HTR-8/SVneo (cell line): ENCODE results near the gene MTREX.

ENCODE experiments used
- DNase-seq: peaks from one replicate; pipeline ENCODE4 v3.0.0; 2011; ENCODE audit warnings: low spot score, mixed read lengths; ENCODE audit not compliant: insufficient read length
- FAIRE-seq: peaks from 2 replicates; lab custom pipeline; 2011; peaks lifted over from hg19 to GRCh38; lab: Jason Lieb, UNC

The MTREX gene

GRCh38 chr5:55418994-55419968 lies 111.5 kb downstream of the MTREX start:
- DNase-seq: no peak
- FAIRE-seq: no peak

GRCh38 chr5:55421074-55421529 lies 113.3 kb downstream of the MTREX start:
- DNase-seq: no peak
- no peak for FAIRE-seq

- FAIRE-seq (no peak), DNase-seq (no peak)
Observed at GRCh38 chr5:55426455-55426854, 118.7 kb downstream of the MTREX start.

GRCh38 chr5:55427157-55427556 lies 119.4 kb downstream of the MTREX start:
- DNase-seq (no peak), FAIRE-seq (no peak)

- FAIRE-seq: no peak
Observed at GRCh38 chr5:55429221-55429612, 121.4 kb downstream of the MTREX start.

GRCh38 chr5:55429613-55430253 lies 121.9 kb downstream of the MTREX start:
- FAIRE-seq (peak; percentile 26), DNase-seq (no peak)

More at GRCh38 chr5:55429221-55429612, 121.4 kb downstream of the MTREX start:
- DNase-seq: no peak

- no peak for FAIRE-seq
- DNase-seq: no peak
Observed at GRCh38 chr5:55432549-55432948, 124.8 kb downstream of the MTREX start.

GRCh38 chr5:55437452-55437851 lies 129.7 kb downstream of the MTREX start:
- FAIRE-seq (no peak), DNase-seq (no peak)

GRCh38 chr5:55437859-55438206 lies 130.0 kb downstream of the MTREX start:
- DNase-seq (no peak), FAIRE-seq (no peak)

- FAIRE-seq: no peak
- DNase-seq: no peak
Observed at GRCh38 chr5:55438998-55439397, 131.2 kb downstream of the MTREX start.

GRCh38 chr5:55440188-55440646 lies 132.4 kb downstream of the MTREX start:
- FAIRE-seq: no peak
- DNase-seq: no peak

- DNase-seq: no peak
- FAIRE-seq: no peak
Observed at GRCh38 chr5:55441107-55441771, 133.4 kb downstream of the MTREX start.

- no peak for FAIRE-seq
- DNase-seq: no peak
Observed at GRCh38 chr5:55441954-55442353, 134.2 kb downstream of the MTREX start.

GRCh38 chr5:55445791-55446190 lies 138.0 kb downstream of the MTREX start:
- FAIRE-seq (no peak), DNase-seq (no peak)

GRCh38 chr5:55446640-55447351 lies 139.0 kb downstream of the MTREX start:
- DNase-seq: no peak
- FAIRE-seq: no peak

GRCh38 chr5:55450050-55450765 lies 142.4 kb downstream of the MTREX start:
- no peak for DNase-seq
- no peak for FAIRE-seq

- DNase-seq (no peak), FAIRE-seq (no peak)
Observed at GRCh38 chr5:55451976-55452375, 144.2 kb downstream of the MTREX start.

GRCh38 chr5:55453211-55453610 lies 145.4 kb downstream of the MTREX start:
- no peak for DNase-seq
- no peak for FAIRE-seq

- no peak for DNase-seq
- FAIRE-seq: no peak
Observed at GRCh38 chr5:55454282-55454681, 146.5 kb downstream of the MTREX start.
